DMS153 treated with DMSO at 0.1 percent for 48 hours (cell line): Measurements from ENCODE around the gene SLX1A.
"Not testable (repeated sequence)": the region's sequence is repeated elsewhere in the genome, so short reads cannot be mapped to it uniquely, and the experiment has no call there.

Source experiments
- DNase-seq: peaks from one replicate; lab custom pipeline; 2025; ENCODE audit not compliant: unreplicated experiment; lab: John Stamatoyannopoulos, UW

SLX1A gene

DNA sequence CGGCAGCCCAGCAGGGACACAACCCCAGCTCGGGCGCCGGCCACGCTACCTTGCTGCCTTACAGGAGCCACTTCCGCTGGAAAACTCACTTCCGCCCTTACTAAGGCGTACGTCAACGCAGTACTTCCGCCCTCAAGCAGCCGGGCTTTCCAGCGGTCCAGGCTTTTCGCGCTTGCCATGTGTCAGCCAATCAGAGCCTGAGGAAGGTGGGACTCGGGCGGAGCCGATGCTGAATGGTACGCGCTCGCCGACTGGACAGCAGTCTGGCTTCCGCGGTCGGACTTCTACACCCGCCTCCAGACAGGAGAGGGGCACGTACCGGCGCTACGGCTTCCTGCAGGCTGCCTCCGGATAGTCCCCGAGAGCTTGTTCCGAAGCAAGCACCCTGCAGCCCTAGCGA is at the start of gene SLX1A, which contains the start of gene BOLA2B:
SLX1A (plus strand) TSS at position 261 of the 400 bp plus-strand sequence. CDS start 210 bp downstream, outside the sequence.
BOLA2B (minus strand) TSS at position 52 of the 400 bp plus-strand sequence. CDS start 71 bp downstream, outside the sequence.
- not testable (repeated sequence) for DNase-seq

DNA sequence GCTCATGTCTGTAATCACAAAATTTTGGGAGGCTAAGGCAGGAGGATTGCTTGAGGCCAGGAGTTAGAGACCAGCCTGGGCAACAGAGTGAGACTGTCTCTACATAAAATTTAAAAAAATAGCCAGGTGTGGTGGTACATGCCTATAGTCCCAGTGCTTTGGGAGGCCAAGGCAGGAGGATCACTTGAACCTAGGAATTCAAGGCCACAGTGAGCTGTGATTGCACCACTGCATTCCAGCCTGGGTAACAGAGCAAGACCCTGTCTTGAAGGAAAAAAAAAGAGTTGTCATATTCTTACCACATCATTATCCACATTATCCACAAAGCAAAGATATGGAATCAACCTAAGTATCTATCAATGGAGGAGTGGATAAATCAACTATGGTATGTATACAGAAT is 49.7 kb upstream of the SLX1A start:
- DNase-seq: no peak

DNA sequence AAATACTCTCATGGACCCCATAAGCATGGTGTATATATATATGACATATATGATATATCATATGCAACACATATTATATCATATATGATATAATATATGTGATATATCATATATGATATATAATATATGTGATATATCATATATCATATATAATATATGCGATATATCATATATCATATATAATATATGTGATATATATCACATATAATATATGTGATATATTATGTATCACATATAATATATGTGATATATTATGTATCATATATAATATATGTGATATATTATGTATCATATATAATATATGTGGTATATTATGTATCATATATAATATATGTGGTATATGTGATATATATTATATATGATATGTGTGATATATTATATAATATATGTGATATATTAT is 48.8 kb upstream of the SLX1A start:
- DNase-seq: no peak

DNA sequence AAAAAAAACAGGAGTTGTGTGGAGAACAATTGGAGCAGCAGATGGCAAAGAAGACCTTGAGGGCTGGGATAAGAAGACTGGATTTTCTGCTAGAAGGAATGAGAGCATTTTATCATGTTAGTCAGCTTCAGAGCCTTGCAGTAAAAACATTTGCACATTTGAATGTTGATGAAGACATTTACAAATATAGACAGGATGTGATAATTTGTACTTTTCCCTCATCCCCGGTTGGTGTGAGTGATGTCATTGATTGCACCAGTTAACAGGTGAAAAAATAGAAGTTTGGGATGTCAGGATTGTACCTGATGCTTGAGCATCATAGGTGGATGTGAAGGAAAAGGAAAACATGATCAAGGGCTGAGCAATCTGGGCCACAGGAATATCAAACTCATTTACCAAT is 48.0 kb upstream of the SLX1A start:
- no peak for DNase-seq

DNA sequence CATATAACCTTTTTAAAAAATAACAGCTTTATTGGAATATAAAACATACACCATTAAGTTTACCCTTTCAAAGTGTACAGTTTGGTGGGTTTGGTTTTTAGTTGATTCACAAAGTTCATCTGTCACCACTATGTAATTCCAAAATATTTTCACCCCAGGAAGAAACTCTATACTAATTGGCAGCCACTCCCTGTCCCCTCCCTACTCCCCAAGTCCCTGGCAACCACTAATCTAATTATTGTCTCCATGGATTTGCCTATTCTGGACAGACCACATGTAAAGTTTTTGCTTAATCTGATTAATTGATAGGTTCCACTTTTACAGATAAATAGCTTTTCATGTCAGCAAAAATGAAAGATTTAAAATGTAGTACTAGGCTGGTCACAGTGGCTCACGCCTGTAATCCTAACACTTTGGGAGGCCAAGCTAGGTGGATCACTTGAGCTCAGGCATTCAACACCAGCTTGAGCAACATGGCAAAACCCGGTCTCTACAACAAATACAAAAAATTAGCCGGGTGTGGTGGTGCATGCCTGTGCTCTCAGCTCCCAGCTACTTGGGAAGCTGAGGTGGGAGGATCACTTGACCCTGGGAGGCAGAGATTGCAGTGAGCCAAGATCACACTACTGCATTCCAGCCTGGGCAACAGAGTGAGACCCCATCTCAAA is 45.7 kb upstream of the SLX1A start:
- DNase-seq: no peak

DNA sequence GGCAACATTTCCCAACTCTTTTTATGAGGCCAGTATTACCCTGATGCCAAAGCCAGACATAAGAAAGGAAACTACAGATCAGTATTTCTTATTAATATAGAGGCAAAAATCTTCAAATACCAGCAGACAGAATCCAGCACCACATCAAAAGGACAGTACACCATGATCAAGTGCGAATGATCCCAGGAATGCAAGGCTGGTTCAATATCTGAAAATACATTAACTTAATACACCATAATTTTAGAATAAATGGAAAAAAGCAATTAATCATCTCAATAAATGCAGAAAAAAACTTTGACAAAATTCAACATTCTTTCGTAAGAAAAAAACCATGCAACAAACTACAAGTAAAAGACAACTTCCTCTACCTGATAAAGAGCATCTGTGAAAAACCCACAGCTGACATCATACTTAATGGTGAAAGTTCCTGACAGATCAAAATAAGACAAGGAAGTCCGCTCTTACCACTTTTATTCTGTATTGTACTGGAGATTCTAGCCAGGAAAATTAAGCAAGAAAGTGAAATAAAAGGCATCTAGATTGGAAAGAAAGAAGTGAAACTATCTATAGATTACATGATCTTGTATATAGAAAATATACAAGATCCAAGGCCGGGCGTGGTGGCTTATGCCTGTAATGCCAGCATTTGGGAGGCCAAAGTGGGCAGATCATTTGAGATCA is 44.3 kb upstream of the SLX1A start:
- no peak for DNase-seq

DNA sequence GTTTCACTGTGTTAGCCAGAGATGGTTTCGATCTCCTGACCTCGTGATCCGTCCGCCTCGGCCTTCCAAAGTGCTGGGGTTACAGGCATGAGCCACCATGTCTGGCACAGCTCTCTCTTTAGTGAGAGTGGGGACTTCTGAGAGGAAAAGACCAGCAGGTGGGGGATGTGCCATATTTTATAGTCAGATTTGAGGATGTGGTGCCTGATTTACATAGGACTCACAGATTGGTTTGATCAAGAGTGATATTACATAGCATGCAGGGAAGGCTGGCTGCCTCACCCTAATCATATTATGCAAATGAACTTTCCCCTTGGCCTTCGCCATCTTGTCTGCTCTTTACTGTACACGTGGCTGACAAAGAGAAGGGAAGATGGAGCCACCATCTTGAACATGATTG is 42.6 kb upstream of the SLX1A start:
- no peak for DNase-seq

DNA sequence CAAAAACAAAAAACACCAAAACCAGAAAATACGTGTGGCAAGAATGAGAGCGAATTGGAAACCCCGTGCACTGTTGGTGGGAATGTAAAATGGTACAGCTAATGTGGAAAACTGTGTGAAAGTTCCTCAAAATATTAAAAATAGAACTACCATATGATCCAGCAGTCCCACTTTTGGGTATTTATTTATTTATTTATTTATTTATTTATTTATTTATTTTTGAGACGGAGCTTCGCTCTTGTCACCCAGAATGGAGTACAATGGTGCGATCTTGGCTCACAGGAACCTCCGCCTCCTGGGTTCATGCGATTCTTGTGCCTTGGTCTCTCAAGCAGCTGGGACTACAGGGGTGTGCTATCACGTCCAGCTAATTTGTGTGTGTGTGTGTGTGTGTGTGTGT is 41.2 kb upstream of the SLX1A start:
- no peak for DNase-seq

DNA sequence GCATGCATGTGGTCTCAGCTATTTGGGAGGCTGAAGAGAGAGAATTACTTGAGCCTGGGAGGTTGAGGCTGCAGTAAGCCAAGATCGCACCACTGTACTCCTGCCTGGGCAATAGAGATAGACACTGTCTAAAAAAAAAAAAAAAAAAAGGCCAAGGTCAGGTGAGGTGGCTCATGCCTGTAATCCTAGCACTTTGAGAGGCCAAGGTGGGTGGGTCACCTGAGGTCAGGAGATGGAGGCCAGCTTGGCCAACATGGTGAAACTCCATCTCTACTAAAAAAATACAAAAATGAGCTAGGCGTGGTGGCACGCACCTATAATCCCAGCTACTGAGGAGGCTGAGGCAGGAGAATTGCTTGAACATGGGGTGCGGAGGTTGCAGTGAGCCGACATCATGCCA is 38.5 kb upstream of the SLX1A start:
- no peak for DNase-seq

DNA sequence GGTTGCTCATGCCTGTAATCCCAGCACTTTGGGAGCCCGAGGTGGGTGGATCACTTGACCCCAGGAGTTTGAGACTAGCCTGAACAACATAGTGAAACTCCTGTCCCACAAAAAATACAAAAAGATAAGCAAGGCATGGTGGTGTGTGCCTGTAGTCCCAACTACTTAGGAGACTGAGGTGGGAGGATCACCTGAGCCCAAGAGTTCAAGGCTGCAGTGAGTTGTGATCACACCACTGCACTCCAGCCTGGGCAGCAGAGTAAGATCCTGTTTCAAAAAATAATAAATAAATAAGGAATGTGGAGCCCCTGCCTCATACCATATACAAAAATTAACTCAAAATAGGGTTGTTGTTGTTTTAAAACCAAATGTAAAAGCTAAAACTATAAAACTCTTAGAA is 36.5 kb upstream of the SLX1A start:
- no peak for DNase-seq

DNA sequence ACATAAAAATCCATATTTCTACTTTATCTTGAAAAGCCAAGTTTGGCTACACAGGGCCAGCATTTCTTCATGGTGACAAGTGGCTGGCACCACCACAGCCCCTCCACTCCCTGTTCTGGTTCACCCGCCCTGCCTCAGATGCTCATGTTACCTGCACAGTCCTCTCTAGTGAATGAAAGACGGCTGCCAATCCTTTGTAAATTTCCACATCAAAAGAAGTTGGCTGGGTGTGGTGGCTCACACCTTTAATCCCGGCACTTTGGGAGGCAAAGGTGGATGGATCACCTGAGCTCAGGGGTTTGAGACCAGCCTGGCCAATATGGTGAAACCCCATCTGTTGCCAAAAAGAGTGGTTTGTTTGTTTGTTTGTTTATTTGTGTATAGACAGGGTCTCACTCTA is 30.1 kb upstream of the SLX1A start:
- no peak for DNase-seq

DNA sequence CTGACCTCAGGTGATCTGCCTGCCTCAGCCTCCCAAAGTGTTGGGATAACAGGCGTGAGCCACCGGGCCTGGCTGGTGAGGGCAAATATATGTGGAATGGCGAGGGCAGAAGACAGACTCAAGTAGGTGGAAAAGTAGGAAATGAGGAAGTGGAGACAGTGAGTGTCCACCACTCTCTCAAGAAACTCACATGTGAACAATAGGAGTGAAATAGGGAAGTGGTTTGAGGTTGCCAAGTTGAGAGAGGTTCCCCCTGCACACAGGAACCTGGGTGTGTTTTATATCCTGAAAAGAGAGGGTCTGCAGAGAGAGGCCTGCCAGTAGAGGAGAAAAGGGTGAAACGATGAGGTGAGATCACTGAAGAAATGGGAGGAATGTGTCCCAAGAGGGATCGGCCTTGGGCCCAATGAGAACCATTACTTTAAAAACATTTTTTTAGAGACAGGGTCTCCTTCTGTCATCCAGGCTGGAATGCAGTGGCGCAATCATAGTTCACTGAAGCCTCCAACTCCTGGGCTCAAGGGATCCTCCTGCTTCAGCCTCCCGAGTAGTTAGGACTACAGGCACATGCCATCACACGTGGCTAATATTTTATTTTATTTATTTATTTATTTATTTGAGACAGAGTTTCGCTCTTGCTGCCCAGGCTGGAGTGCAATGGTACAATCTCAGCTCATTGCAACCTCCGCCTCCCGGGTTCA is 27.3 kb upstream of the SLX1A start:
- no peak for DNase-seq

DNA sequence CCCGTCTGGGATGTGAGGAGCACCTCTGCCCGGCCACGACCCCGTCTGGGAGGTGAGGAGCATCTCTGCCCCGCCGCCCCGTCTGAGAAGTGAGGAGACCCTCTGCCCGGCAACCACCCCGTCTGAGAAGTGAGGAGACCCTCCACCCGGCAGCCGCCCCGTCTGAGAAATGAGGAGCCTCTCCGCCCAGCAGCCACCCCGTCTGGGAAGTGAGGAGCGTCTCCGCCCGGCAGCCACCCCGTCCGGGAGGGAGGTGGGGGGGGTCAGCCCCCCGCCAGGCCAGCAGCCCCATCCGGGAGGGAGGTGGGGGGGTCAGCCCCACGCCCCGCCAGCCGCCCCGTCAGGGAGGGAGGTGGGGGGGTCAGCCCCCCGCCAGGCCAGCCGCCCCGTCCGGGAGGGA is 24.9 kb upstream of the SLX1A start:
- DNase-seq: not testable (repeated sequence)

DNA sequence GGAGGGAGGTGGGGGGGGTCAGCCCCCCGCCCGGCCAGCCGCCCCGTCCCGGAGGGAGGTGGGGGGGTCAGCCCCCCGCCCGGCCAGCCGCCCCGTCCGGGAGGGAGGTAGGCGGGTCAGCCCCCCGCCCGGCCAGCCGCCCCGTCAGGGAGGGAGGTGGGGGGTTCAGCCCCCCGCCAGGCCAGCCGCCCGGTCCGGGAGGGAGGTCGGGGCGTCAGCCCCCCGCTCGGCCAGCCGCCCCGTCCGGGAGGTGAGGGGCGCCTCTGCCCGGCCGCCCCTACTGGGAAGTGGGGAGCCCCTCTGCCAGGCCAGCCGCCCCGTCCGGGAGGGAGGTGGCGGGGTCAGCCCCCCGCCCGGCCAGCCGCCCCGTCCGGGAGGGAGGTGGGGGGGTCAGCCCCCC is 24.3 kb upstream of the SLX1A start:
- DNase-seq: not testable (repeated sequence)

DNA sequence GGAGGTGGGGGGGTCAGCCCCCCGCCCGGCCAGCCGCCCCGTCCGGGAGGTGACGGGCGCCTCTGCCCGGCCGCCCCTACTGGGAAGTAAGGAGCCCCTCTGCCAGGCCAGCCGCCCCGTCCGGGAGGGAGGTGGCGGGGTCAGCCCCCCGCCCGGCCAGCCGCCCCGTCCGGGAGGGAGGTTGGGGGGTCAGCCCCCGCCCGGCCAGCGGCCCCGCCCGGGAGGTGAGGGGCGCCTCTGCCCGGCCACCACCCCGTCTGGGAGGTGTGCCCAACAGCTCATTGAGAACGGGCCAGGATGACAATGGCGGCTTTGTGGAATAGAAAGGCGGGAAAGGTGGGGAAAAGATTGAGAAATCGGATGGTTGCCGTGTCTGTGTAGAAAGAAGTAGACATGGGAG is 23.5 kb upstream of the SLX1A start:
- DNase-seq: not testable (repeated sequence)

DNA sequence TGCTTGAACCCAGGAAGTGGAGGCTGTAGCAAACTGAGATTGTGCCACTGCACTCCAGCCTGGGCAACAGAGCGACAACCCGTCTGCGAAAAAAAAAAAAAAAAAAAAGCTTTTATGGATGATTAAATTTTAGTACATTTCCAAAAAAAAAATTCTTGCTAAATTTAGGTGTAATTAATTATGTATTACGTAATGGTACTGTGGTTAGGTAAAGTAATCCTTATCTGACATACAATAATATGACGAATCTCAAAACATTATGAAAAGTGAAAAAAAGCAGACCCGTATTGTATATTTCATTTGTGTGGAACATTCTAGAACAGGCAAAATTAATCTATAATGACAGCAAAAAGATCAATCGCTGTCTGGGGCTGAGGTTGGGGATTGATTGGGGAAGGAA is 20.6 kb upstream of the SLX1A start:
- no peak for DNase-seq

DNA sequence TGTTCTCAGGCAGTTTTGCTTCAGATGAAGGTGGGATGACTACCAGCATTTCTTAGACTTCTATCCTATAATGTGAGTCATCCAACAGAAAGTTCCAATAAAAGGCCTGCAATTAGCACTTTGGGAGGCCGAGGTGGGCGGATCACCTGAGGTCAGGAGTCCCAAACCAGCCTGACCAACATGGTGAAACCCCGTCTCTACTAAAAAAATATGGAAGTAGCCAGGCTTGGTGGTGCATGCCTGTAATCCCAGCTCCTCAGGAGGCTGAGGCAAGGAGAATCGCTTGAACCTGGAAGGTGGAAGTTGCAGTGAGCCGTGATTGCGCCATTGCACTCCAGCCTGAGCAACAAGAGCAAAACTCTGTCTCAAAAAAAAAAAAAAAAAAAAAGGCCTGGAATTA is 16.8 kb upstream of the SLX1A start:
- not testable (repeated sequence) for DNase-seq

DNA sequence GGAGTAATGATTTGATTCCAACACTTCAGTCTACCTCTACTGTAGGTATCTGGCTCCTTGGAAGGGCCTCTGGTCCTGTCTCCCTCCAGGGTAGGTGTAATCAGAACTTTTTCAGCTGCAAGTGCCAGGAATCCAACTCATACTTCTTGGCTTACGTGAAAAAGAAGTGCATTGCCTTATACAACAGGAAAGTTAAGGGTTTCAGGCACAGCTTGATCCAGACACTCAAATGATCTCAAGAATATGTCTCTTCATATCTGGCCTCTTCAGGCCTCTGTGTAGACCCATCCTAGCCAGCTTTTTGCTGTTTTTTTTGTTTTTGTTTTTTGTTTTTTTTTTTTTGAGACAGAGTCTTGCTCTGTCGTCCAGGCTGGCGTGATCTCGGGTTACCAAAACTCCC is 14.5 kb upstream of the SLX1A start:
- no peak for DNase-seq

DNA sequence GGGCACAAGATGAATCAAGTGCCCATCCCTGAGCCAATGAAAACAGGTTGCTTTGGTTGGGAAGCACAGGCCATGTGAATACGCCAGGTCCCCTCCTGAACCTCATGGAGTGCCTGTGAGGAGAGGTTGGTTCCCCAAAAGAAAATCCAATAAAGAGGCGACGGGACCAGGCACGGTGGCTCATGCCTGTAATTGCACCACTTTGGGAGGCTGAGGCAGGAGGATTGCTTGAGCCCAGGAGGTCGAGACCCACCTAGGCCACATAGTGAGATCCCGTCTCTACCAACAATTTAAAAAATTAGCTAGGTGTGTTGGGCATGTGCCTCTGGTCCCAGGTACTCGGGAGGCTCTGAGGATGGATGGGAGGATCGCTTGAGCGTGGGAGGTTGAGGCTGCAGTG is 13.7 kb upstream of the SLX1A start:
- no peak for DNase-seq

DNA sequence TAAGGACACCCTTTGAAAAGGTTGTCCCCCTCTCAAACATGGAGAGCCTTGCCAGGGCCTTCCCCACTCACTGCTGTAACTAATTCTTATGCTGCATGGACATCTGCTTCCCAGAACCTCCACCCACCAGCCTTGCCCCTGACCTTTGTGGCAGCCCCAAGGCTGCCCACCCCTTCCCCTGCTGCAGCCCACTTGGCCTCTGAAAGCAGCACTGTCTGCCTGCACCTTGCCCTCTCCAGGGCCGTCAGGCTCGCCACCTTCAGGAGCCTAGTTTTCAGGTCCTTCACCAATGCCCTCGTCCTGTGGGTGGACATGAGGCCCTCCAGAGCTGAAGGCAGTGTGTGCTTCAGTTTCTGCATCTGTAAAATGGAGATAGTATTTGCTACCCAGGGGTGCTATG is 12.9 kb upstream of the SLX1A start:
- no peak for DNase-seq

DNA sequence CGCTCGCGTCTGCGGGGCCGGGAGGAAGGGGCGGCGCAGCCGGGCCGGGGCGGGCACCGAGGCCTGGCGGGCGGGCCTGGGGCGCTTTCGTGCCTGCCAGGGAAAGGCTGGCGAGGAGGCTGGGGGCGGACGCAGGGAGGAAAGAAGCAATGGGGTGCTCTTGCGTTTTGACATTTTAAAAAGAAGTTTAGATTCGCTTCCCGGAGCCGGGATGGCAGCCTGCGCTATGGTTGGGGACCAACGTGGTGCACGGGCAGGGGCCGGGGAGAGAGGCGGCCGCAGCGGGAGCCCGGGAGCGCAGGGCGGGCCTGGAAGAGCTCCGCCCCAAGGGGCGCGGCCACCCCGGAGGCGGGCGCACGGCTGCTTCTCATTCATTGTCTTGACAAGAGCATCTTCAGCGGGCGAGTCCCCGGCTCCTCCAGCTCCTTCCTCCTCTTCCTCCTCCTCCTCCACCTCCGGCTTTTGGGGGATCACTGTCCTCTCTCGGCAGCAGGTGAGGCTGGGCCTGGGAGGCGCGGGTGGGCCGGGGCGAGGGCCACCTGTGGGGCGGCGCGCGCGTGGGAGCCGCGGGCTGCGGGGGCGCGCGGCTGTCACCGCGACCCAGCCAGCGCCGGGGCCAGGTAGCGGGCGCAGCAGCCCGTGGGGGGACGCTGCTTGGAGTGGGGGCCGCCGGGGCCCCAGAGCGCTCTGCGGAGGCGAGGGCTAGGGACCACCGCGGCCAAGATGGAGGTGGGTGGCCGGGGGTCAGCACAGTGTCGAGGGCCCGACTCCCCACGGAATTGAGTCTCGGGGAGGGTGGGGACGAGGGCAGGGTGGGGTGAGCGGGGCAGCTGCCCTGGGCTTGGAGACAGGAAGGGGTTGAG is 10.2 kb upstream of the SLX1A start, which contains the start of gene CORO1A:
CORO1A (plus strand) TSS at position 370 of the 863 bp plus-strand sequence. CDS start 1,608 bp downstream, outside the sequence.
- peak; percentile 52 for DNase-seq
